ENCODE measurements around the gene FKBP1B.

The FKBP1B gene

GRCh38 chr2:24072259-24072658 is 22.7 kb downstream of the FKBP1B start:
- no peak for ATAC-seq
- TF ChIP-seq TOX (CRISPR knock-in tag; IDR thresholded peaks at IDR 0.05; ENCODE audit: borderline replicate concordance), result no peak
- TF ChIP-seq ZNF70 (CRISPR knock-in tag; IDR thresholded peaks at IDR 0.05), result no peak
- TF ChIP-seq ARNTL (CRISPR knock-in tag; IDR thresholded peaks at IDR 0.05; ENCODE audit: borderline replicate concordance, low read depth), result no peak
- no peak for TF ChIP-seq GLIS3 (CRISPR knock-in tag; IDR thresholded peaks at IDR 0.05)
- no peak for TF ChIP-seq RARB (CRISPR knock-in tag; IDR thresholded peaks at IDR 0.05)
- no peak for TF ChIP-seq PPARA (CRISPR knock-in tag; IDR thresholded peaks at IDR 0.05; ENCODE audit: borderline replicate concordance)
- TF ChIP-seq ZNF565 (CRISPR knock-in tag; conservative IDR thresholded peaks at IDR 0.05; ENCODE audit: low read depth), result no peak
- no peak for TF ChIP-seq OSR1 (CRISPR knock-in tag; IDR thresholded peaks at IDR 0.05)
- TF ChIP-seq CSRNP3 (CRISPR knock-in tag; IDR thresholded peaks at IDR 0.05), result no peak
- TF ChIP-seq ZFP30 (CRISPR knock-in tag; IDR thresholded peaks at IDR 0.05), result no peak
- TF ChIP-seq CSDC2 (CRISPR knock-in tag; IDR thresholded peaks at IDR 0.05), result no peak
- no peak for TF ChIP-seq ISL1 (CRISPR knock-in tag; IDR thresholded peaks at IDR 0.05)
- no peak for TF ChIP-seq TCF4 (CRISPR knock-in tag; IDR thresholded peaks at IDR 0.05; ENCODE audit: borderline replicate concordance)
- no peak for TF ChIP-seq ZNF8 (CRISPR knock-in tag; IDR thresholded peaks at IDR 0.05)

- TF ChIP-seq BACH2 (CRISPR knock-in tag; IDR thresholded peaks at IDR 0.05; ENCODE audit: borderline replicate concordance) (no peak), ZFP30 (CRISPR knock-in tag; IDR thresholded peaks at IDR 0.05) (no peak), ESRRG (CRISPR knock-in tag; IDR thresholded peaks at IDR 0.05) (no peak), ZC3H10 (CRISPR knock-in tag; IDR thresholded peaks at IDR 0.05) (no peak), ZFP3 (CRISPR knock-in tag; IDR thresholded peaks at IDR 0.05) (no peak), ARNTL (CRISPR knock-in tag; IDR thresholded peaks at IDR 0.05; ENCODE audit: borderline replicate concordance, low read depth) (no peak), GLIS3 (CRISPR knock-in tag; IDR thresholded peaks at IDR 0.05) (no peak), TCF4 (CRISPR knock-in tag; IDR thresholded peaks at IDR 0.05; ENCODE audit: borderline replicate concordance) (no peak), POU6F1 (CRISPR knock-in tag; IDR thresholded peaks at IDR 0.05; ENCODE audit: borderline replicate concordance, low read depth) (no peak), ISL1 (CRISPR knock-in tag; IDR thresholded peaks at IDR 0.05) (no peak), TOX (CRISPR knock-in tag; IDR thresholded peaks at IDR 0.05; ENCODE audit: borderline replicate concordance) (no peak), CREB5 (CRISPR knock-in tag; IDR thresholded peaks at IDR 0.05; ENCODE audit: low read depth) (no peak), ZNF70 (CRISPR knock-in tag; IDR thresholded peaks at IDR 0.05) (no peak), CSRNP3 (CRISPR knock-in tag; IDR thresholded peaks at IDR 0.05) (no peak), PATZ1 (CRISPR knock-in tag; IDR thresholded peaks at IDR 0.05; ENCODE audit: borderline replicate concordance) (no peak), CSDC2 (CRISPR knock-in tag; IDR thresholded peaks at IDR 0.05) (no peak), PPARA (CRISPR knock-in tag; IDR thresholded peaks at IDR 0.05; ENCODE audit: borderline replicate concordance) (no peak), ZNF8 (CRISPR knock-in tag; IDR thresholded peaks at IDR 0.05) (no peak)
Observed at GRCh38 chr2:24073816-24074215, 24.3 kb downstream of the FKBP1B start.

GRCh38 chr2:24075259-24075658 is 25.7 kb downstream of the FKBP1B start:
- ATAC-seq, result no peak
- TF ChIP-seq ZFP30 (CRISPR knock-in tag; IDR thresholded peaks at IDR 0.05), result no peak
- TF ChIP-seq ZC3H10 (CRISPR knock-in tag; IDR thresholded peaks at IDR 0.05), result no peak
- no peak for TF ChIP-seq CSDC2 (CRISPR knock-in tag; IDR thresholded peaks at IDR 0.05)
- TF ChIP-seq ISL1 (CRISPR knock-in tag; IDR thresholded peaks at IDR 0.05), result no peak
- no peak for TF ChIP-seq RARB (CRISPR knock-in tag; IDR thresholded peaks at IDR 0.05)
- no peak for TF ChIP-seq ZFP3 (CRISPR knock-in tag; IDR thresholded peaks at IDR 0.05)
- TF ChIP-seq ARNTL (CRISPR knock-in tag; IDR thresholded peaks at IDR 0.05; ENCODE audit: borderline replicate concordance, low read depth), result no peak
- no peak for TF ChIP-seq SNAI2 (CRISPR knock-in tag; IDR thresholded peaks at IDR 0.05)
- TF ChIP-seq TCF4 (CRISPR knock-in tag; IDR thresholded peaks at IDR 0.05; ENCODE audit: borderline replicate concordance), result no peak
- no peak for TF ChIP-seq OSR1 (CRISPR knock-in tag; IDR thresholded peaks at IDR 0.05)
- TF ChIP-seq CREB5 (CRISPR knock-in tag; IDR thresholded peaks at IDR 0.05; ENCODE audit: low read depth), result no peak
- TF ChIP-seq ZNF565 (CRISPR knock-in tag; conservative IDR thresholded peaks at IDR 0.05; ENCODE audit: low read depth), result no peak

More at GRCh38 chr2:24073816-24074215, 24.3 kb downstream of the FKBP1B start:
- no peak for ATAC-seq
